GM19023 (cell line): Measurements from ENCODE around the gene CDRT15L2.
"Not testable (repeated sequence)": the region's sequence is repeated elsewhere in the genome, so short reads cannot be mapped to it uniquely, and the experiment has no call there.

Experiments used
- ATAC-seq: cut with Tn5 transposase; IDR thresholded peaks from one replicate; pipeline ENCODE4 v1.9.1; 2021; ENCODE audit warnings: mild to moderate bottlenecking, moderate library complexity; ENCODE audit not compliant: unreplicated experiment

CDRT15L2 gene

DNA sequence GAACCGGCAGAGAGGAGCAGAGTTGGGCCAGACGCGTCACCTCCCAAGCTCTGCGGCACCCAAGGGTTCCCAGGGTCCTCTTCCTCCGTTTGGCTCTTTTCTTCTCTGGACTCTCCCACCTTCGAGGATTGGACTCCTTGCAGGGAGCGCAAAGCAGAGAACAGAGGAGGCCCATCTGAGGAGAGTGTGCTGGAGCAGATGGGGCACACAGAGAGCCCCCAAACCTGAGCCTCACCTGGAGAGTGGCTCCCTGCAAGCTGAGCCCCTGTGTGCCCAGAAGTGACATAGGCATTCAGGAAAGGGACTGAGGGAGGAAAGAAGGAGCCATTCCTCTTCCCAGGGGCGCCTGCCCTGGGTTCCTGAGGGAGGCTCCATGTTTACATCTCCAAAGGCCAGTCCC, 6.3 kb upstream of the CDRT15L2 start:
- not testable (repeated sequence) for ATAC-seq

DNA sequence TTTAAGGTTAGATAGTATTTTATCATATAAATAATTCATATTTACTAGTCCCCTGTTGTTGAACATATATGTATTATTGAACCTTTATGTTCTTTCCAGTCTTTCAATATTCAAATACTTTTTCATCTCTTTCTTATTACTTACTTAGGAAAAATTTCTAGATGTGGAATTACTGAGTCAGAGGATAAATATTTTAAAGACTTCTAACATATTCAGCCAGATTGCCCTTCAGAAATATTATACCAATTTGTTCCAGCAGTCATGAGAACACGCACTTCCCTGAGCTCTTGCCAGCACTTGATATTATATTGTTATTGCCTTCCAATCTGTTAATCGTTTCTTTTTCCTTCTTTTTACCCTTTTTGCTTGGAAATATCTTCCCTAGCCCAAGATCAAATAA, 4.5 kb upstream of the CDRT15L2 start:
- not testable (repeated sequence) for ATAC-seq

DNA sequence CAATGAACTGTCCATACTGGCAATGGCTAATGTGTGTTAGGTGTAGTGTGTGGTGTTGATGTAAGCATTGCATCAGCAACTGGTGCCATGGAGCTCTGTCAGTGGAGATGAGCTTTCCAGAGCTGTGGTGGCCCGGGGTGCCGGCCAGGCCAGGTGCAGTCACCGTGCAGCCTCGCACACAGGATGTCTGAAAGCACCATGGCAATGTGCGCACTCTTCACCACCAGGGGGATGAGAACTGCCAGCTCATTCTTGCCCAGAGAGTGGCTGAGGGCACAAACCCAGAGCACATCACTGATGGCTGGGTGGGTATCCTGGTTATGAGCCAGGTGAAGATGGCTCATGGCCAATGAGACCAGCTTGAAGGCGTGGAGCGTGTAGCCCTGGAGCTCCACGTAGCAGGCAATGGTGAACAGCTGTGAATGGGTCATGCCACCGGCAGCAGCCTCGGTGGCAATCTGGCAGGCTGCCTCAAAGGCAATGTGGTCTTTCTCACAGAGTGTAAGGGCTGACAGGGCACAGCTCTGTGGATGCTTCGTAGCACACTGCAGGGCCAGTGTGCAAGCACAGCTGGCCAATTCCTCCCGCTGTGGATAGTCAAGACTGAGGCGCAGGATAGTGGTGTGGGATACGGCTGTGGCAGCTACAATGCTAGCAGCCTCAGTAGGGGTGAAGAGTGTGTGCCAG, 4.5 kb downstream of the CDRT15L2 start:
- not testable (repeated sequence) for ATAC-seq

DNA sequence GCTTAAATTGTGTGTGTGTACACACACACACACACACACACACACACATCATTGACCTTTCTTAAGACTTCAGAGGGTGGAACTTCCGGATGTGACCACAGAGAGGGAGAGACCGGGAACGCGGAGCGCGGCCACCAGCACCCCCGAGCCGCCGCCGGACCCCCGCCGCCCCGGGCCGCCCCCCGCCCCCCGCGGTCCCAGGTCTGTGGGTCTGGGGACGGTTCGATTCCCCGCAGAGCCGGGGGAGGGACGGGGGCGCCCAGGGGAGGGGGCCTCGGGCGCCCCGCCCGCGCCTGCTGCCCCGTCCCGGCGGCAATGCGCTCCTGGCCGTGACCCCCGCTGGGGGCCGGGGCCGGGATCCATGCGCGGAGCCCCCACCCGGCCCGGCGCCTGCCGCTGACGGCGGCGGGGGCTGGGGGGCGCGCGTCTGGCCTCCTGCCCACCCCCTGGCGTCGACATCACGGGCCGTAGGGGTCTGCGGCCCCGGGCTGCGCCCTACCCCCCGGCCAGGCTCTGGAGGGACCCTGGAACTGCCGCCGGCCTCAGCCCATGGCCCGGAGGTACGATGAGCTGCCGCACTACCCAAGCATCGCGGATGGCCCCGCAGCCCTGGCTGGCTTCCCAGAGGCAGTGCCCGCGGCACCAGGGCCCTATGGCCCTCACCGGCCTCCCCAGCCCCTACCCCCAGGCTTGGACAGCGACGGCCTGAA, 9.4 kb downstream of the CDRT15L2 start:
- ATAC-seq, result not testable (repeated sequence)

DNA sequence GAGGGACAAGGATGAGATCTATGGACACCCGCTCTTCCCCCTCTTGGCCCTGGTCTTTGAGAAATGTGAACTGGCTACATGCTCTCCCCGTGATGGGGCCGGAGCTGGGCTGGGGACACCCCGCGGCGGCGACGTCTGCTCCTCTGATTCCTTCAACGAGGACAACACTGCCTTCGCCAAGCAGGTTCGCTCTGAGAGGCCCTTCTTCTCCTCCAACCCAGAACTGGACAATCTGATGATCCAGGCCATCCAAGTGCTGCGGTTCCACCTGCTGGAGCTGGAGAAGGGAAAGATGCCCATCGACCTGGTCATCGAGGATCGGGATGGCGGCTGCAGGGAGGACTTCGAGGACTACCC, 9.9 kb downstream of the CDRT15L2 start:
- not testable (repeated sequence) for ATAC-seq

DNA sequence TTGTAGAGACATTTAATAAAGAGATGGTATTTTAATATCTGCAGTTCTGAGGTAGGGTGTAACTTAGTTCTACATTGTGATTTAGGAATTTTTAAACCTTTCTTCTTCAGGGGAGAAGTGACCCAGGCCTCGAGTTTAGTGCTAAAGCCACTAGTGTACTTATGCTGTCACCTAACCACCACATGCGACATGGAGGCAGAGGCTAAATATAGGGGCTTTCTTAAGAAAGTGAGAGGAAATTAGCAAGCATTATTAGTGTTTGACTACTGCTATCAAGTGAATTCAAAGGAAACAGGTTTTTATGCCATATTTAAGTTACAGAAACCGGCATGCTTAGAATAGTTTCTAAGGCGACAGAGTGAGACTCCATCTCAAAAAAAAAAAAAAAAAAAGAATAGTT, 11.5 kb downstream of the CDRT15L2 start:
- ATAC-seq, result not testable (repeated sequence)

DNA sequence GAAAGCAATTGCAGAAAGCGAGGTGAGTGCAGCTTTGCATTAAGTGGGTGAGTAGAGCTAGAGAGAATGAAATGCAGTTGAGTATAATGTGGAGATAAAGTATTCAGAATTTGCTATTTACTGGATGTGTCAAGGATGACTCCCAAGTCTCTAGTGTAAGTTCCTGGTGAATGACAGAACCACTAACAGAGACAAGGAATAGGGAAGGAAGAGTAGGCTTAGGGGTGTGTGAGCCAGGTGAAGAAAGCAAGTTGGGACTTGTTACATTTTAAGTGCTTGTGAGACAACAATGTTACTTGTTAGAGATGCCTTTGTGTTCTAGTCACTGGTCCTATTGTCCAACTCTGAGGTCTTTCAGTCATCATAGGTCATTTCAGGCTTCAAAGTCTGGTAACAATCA, 26.0 kb downstream of the CDRT15L2 start:
- not testable (repeated sequence) for ATAC-seq

DNA sequence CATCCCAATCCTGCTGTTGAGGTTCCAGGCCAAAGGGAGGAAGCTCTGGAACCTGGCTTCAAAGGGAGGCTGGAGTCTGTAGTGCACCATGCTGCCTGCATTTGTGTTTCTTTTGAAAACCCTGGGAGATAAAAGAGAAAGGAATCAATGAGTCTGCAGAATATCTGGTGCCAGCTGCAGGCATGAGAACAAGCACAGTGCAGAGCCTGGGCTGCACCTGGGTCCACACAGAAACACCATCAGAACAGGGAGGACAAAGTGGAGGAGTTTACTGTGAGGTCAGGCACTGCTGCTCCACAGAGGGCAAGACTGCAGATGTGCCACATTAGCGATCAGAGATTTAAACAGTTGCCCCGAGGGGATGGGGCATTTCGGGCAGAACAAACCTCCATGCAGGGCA, 30.0 kb downstream of the CDRT15L2 start:
- not testable (repeated sequence) for ATAC-seq

DNA sequence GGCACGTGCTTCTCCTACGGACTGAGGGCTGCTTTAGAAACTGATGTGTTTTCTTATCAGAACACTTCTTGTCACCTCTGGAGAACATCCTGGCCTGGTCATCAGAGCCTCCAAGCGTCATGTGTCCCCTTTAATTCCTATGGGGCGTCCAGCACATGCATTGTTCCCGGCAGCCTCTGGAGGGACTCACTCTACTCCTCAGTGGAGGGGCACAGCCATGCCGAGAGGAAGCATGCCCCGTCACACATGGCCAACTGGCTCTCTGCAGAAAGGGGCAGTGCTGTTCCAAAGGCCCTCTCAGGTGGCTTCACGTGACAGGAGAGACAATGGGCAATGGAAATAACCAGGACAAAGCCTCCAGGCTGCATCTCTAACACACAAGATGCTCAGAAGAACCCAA, 31.8 kb downstream of the CDRT15L2 start:
- ATAC-seq, result no peak

DNA sequence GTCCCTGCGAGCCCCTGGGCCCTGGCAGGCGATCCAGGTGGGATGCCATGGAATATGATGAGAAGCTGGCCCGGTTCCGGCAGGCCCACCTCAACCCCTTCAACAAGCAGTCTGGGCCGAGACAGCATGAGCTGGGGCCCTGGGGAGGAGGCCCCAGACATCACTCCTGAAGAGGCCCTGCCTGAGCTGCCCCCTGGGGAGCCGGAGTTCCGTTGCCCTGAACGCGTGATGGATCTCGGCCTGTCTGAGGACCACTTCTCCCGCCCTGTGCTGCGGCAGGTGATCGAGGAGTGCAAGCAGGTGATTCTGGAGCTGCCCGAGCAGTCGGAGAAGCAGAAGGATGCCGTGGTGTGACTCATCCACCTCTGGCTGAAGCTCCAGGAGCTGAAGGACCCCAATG, 33.1 kb downstream of the CDRT15L2 start:
- no peak for ATAC-seq

DNA sequence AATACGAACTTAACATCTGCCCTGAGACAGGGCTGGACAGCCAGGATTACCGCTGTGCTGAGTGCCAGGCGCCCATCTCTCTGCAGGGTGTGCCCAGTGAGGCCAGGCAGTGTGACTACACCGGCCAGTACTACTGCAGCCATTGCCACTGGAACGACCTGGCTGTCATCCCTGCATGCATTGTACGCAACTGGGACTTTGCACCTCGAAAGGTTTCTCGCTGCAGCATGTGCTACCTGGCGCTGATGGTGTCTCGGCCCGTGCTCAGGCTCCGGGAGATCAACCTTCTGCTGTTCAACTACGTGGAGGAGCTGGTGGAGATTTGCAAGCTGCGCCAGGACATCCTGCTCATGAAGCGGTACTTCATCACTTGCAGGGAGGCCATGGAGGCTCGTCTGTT, 33.7 kb downstream of the CDRT15L2 start:
- ATAC-seq, result no peak

DNA sequence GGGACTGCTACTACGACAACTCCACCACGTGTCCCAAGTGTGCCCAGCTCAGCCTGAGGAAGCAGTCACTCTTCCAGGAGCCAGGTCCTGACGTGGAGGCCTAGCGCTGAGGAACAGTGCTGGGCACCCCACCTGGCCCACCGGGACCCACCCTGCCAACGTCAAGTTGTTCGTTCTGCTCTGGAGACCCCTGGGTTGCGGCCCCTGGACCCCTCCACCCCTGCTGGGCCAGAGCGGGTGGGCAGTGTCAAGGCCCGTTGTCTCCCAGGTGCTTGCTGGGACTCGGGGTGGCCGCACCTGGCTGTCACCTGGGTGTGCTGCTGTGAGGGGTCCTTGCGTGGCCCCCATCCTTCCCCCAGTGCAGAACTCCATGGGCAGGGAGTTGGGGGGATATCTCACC, 34.4 kb downstream of the CDRT15L2 start:
- no peak for ATAC-seq

DNA sequence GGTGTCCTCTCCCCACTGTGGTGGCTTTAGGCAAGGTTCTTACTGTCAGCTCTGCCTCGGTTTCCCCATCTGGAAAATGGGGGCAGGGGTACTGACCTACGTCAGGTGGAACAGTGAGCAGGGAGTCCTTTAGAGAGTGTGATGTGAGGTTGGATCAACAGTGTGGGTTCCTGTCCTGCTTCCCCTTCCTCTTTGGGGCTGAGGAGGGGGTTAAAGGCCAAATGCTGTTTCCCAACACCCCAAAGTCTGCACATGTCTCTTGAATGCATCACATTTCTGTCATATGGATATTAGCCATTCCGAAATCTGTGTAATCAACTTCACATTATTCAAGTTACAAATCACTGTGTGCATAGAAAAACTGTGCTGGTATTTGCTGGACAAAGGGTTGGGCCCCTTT, 35.9 kb downstream of the CDRT15L2 start:
- ATAC-seq, result not testable (repeated sequence)
